ENCODE data around the gene GALNT12.

The GALNT12 gene

GRCh38 chr9:98880311-98881015 lies 73.0 kb downstream of the GALNT12 start:
- DNase-seq (ENCODE audit: low spot score): no peak

DNA sequence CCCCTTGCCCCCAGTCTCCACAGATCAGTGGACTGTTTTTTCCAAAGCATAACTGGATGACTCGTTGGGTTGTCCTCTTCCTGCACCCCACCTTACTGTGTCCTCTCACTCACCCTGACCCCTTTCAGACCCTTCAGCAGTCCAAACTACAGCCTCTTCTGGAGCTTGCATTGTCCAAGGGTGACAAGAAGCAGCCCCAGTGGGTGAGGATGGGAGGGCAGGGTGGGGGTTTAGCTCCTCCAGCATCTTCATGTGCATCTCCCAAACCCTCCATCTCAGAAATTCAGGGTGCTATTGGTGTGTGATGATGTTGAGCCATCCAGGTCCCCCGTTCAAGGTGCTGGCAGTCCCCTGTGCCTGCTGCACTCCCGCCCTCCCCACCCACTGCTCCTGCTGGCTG lies 73.9 kb downstream of the GALNT12 start:
- no peak for DNase-seq (ENCODE audit: low spot score)

- peak; percentile 80 for DNase-seq (ENCODE audit: low spot score)
Measured at GRCh38 chr9:98881836-98882568, 74.5 kb downstream of the GALNT12 start.

GRCh38 chr9:98882569-98882923 lies 75.1 kb downstream of the GALNT12 start:
- no peak for DNase-seq (ENCODE audit: low spot score)

- no peak for DNase-seq (ENCODE audit: low spot score)
Measured at GRCh38 chr9:98883276-98883675, 75.8 kb downstream of the GALNT12 start.

DNA sequence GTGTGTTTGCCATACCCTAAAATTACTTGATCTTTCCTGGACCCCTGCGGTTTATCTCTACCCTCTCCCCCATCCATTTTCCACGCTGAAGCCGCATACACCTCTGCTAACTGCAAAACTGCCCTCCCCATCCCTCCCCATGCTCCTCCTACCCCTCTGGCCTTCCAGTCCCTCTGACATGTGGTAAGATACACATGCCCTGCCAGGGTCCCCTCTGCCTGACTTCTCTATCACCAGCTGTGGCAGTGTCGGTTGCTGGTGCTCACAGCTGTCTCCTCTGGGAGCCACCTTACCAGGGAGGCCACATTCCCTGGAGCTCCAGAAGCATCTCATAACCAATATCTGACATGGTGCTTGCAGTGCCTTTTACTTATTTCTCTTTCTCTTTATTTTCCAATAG lies 77.4 kb downstream of the GALNT12 start:
- DNase-seq (ENCODE audit: low spot score): no peak

- peak; percentile 68 for DNase-seq (ENCODE audit: low spot score)
Measured at GRCh38 chr9:98885575-98886295, 78.3 kb downstream of the GALNT12 start.

- DNase-seq (ENCODE audit: low spot score): peak; percentile 91
Measured at GRCh38 chr9:98886691-98887229, 79.3 kb downstream of the GALNT12 start.

- DNase-seq (ENCODE audit: low spot score): peak; percentile 74
Measured at GRCh38 chr9:98887918-98888510, 80.5 kb downstream of the GALNT12 start.

GRCh38 chr9:98888801-98889421 lies 81.4 kb downstream of the GALNT12 start:
- no peak for DNase-seq (ENCODE audit: low spot score)

DNA sequence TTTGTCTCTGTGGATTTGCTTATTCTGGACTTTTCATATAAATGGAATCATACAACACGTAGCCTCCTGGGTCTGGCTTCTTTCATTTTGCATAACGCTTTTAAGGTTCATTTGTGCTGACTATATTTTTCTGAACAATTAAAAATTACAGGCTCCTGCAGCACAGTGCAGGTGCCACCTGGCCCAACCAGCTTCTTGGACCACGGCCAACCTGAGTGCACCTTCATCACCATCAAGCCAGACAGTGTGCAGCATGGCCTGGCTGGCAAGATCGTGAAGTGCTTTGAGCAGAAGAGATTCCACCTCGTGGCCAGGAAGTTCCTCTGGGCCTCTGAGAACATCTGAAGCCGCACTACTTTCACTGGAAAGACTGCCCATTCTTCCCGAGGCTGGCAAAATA lies 82.8 kb downstream of the GALNT12 start:
- no peak for DNase-seq (ENCODE audit: low spot score)

GRCh38 chr9:98892288-98892687 lies 84.8 kb downstream of the GALNT12 start:
- no peak for DNase-seq (ENCODE audit: low spot score)

- no peak for DNase-seq (ENCODE audit: low spot score)
Measured at GRCh38 chr9:98892690-98893089, 85.2 kb downstream of the GALNT12 start.

- peak; percentile 13 for DNase-seq (ENCODE audit: low spot score)
Measured at GRCh38 chr9:98894171-98894570, 86.7 kb downstream of the GALNT12 start.

DNA sequence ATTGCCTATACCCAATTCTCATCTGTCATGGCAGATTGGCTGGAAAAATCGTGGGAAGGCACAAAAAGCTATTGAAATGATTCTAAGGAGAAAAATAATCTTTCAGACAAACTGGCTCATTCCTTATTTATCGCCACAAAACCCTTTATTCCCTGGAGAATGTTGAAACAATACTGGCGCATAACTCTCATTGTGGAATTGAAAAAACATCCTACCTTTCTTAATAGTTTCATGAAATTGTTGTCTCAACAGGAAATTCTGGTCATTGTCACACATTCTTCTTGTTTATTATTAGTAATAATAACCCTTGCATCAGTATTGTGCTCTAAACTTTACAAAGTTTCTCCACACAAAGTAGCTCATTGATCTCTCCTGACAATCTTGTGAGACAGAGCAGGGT lies 87.3 kb downstream of the GALNT12 start:
- DNase-seq (ENCODE audit: low spot score): peak; percentile 66

GRCh38 chr9:98896632-98897031 lies 89.2 kb downstream of the GALNT12 start:
- no peak for DNase-seq (ENCODE audit: low spot score)

DNA sequence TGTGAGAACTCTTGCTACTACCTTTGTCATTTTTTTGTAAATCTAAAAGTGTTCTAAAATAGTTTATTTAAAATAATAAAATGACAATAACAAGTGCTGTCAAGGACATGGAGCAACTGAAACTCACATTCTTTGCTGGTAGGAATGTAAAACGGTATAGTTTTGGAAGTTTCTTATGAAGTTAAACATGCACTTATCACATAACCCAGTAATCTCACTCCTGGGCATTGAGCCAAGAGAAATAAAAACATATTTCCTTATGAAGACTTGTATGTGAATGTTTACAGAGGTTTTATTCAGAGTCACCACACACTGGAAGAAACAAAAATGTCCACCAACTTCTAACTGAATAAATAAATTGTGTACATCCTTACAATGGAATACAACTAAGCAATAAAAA lies 90.3 kb downstream of the GALNT12 start:
- no peak for DNase-seq (ENCODE audit: low spot score)

DNA sequence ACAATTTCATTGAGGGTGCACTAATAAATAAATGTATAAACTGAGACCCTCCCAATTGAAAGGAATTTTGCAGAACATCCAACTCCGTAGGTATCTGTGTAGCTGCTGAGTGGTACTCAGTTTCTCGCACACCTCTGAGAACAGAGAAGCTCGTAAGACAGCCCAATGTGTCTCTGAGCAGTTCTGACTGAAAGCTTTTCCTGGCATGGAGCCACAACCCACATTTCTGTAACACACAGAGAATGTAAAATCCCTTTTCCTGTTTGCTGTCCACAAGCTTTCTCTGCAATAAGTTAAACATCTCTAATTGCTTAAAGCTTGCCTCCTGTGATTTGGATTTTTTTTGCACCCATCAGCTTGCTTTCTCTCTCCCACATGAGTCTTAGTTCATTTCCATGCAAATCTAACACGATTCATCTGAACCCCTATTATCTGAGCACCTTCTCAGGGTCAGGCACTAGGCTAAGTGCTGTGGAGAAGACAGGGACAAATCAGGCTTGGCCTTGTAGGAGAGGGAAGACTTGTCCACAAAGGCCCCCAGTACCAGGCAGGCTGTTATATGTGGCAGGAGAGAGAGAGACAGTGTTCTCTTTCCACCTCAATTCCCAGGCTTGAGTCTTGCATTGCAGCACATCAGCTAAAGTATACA lies 92.1 kb downstream of the GALNT12 start:
- DNase-seq (ENCODE audit: low spot score): no peak
